Left colon (tissue), 2 donors: ENCODE data around the gene AP3D1. TPM values are rescaled to one million over a fixed set of nuclear protein-coding genes. Genes with fewer than 3 reads are reported as not detected.

ENCODE experiments used
- ATAC-seq: fragments of 200-7000 bp; cut with Tn5 transposase; one replicate; pipeline ENCODE4 v1.9.1; 2020; ENCODE audit warnings: mild to moderate bottlenecking, moderate library complexity
- DNase-seq, 2 donors: peaks; one replicate each; pipeline ENCODE4 v3.0.0-alpha.2; 2020
- intact Hi-C, 2 donors: fragments of 100-400 bp; cut with DNase I in 1 of 2; cut with micrococcal nuclease in 1 of 2; formaldehyde crosslinking; loops; one replicate each; pipeline versions ENCODE4 v1.11.2 to v1.14.0; 2022; cut with DNase I, micrococcal nuclease
- total RNA-seq, 2 donors: library from RNA; stranded (reverse); fragmentation: NEBNext Ultra II Directional; extraction: Animal tissue kit (Norgen Biotek cat#: 25700); gene quantifications; one replicate each; pipeline ENCODE4 v1.2.1, GENCODE V29; 2021
- donor health status: DM: no; HTN: no; CAD: no.
- donor health status: DM: yes; HTN: yes; CAD: no.

Gene AP3D1
- total RNA-seq, 2 donors from 2014 or later = 99.4 to 123 TPM

- intact Hi-C loops = no loop called here
- ATAC-seq = peak; percentile 30
- DNase-seq = peak; percentile 51 to 74
These were observed 34.9 kb upstream of the AP3D1 start for GRCh38 chr19:2186071-2186846.

GRCh38 chr19:2185734-2186070 lies 34.3 kb upstream of the AP3D1 start:
- DNase-seq = no peak
- no peak for ATAC-seq
- intact Hi-C loops = no loop called here

- intact Hi-C loops = no loop called here
- ATAC-seq = no peak
- no peak for DNase-seq
These were observed 33.1 kb upstream of the AP3D1 start for GRCh38 chr19:2184422-2184975.

DNA sequence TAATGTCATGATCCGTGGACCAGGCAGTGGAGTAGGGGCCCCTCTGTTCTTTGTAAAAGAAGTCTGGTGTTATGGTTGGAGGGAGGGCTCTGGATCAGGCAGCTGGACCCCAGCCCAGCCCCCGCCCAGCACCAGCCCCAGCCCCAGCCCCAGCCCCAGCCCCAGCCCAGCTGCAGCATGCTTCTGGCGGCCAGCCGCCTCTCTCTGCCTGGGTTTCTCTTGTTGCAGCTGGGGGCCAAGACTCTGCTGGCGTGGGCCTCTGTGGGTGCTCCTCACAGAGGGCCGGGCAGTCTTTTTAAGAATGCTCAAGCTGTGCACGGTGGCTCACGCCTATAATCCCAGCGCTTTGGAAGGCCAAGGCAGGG lies 30.2 kb upstream of the AP3D1 start:
- ATAC-seq (no peak), DNase-seq (no peak)
- intact Hi-C loops = no loop called here

- intact Hi-C loops = no loop called here
- ATAC-seq = no peak
- no peak for DNase-seq
These were observed 29.7 kb upstream of the AP3D1 start for GRCh38 chr19:2180881-2181632.

DNA sequence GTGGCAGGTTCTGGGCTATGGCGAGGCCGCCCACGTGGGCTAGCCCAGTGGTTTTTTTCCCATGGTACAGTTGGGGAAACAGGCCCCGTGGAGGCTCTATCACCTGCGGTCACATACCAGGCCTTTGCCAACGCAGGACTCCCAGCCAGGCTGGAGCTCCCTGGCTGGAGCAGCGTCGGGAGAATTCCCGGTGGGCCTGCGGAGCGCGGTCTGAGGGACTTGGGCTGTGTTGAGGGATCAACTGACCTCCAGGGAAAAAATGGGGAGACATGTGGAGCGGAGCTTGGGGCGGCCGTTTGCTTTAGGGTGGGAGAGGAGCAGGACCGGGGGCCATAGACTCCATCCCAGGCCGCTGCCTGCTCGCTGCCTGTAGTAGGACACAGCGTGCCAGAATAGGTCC lies 28.7 kb upstream of the AP3D1 start:
- intact Hi-C loops = no loop called here
- ATAC-seq (no peak), DNase-seq (no peak)

DNA sequence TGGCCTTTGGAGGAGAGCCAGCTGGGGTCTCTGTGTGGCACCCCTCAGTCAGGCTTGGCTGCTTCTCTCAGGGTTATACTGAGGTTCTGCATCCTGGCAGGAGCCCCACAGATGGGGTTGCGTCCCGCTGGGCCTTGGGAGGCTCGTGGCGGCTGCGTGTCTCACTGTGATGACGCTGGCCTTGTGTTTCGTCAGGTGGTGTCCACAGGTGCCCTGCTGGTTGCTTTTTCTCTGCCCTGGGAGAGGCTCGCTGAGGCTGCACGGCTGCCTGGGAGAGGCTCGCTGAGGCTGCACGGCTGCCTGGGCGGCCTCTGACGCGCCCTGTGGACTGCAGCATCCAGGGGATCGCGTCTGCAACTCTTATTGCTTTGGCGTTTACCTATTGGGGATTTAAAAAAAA lies 27.7 kb upstream of the AP3D1 start:
- ATAC-seq (no peak), DNase-seq (no peak)
- intact Hi-C loops = no loop called here

DNA sequence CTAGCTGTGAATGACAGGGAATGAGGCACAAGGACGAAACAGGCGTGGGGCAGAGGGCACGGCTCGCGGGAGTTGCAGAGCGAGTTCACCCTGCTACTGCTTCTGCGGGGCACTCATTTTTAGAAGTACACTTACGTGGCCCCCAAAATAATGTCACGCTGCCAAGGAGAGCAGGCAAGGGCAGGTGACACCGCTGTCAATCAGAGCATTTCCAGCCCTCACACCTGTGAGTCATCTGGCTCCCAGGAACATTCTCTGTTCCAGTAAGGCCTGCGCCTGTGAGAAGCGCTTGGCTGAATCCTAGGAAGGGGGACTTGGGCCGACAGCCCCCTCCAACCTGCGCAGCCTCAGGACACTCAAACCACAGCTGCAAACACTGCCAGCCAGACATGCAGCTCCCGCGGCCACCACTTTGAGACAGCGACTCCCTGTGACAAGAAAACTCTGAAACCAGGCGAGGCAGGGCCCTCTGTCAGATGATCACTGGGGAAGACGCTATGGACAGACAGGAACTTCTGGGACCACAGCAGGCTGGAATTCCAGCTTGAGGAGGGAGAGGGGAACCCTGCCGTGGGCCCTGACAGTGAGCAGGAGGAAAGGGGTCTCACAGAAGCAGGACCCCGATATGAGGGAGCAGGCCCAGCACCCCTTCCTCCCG lies 25.1 kb upstream of the AP3D1 start:
- intact Hi-C loops = no loop called here
- ATAC-seq (no peak), DNase-seq (no peak)

GRCh38 chr19:2175742-2176141 lies 24.4 kb upstream of the AP3D1 start:
- intact Hi-C loops = no loop called here
- no peak for ATAC-seq
- DNase-seq = no peak

DNA sequence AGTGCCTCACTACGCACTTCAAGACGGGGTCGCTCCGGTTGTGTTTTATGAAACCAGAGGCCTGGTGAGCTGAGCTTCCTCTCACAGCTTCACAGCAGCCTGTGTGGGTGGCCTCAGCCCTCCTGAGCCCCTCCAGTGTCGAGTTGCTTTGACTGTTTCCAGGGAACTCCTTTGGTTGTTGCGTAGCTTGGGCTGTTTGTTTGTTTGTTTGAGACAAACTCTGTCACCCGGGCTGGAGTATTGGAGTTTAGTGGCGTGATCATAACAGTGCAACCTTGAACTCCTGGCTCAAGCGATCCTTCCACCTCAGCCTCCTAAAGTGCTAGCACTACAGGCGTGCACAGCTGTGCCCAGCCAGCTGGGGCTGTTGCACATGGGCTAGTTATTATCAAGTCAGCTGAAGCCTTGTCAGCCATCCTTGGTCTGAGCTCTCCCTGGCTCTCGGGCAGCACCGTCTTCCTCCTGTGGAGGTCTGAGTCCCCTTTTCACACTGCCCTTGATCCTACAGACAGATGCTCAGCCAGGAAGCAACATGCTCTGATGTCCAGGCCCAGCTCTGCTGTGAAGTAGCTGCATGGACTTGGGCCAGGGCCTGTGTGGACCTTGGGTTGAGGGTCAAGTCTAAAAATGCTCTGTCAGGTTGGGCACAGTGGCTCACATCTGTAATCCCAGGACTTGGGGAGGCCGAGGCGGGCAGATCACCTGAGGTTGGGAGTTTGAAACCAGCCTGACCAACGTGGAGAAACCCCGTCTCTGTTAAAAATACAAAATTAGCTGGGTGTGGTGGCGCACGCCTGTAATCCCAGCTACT lies 22.6 kb upstream of the AP3D1 start:
- intact Hi-C loops = no loop called here
- ATAC-seq (no peak), DNase-seq (no peak)

DNA sequence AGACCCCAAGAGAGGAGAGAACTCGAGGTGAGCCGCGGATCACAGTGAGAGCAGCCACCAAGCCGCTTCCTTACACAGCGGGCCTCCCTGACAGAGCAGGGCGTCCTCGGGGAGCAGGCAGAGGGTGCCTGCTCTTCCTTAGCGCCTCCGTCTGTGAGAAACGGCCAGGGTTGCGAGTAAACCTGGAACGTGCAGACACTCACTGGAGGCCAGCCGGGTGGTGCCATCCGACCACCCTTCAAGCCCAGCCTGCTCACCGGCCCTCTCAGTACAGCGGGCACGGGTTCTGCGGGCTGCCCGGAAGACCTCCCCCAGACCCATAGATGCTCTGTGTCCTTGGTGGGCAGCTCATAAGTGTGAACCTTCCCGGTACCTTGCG lies 22.0 kb upstream of the AP3D1 start:
- ATAC-seq = no peak
- intact Hi-C loops = no loop called here

DNA sequence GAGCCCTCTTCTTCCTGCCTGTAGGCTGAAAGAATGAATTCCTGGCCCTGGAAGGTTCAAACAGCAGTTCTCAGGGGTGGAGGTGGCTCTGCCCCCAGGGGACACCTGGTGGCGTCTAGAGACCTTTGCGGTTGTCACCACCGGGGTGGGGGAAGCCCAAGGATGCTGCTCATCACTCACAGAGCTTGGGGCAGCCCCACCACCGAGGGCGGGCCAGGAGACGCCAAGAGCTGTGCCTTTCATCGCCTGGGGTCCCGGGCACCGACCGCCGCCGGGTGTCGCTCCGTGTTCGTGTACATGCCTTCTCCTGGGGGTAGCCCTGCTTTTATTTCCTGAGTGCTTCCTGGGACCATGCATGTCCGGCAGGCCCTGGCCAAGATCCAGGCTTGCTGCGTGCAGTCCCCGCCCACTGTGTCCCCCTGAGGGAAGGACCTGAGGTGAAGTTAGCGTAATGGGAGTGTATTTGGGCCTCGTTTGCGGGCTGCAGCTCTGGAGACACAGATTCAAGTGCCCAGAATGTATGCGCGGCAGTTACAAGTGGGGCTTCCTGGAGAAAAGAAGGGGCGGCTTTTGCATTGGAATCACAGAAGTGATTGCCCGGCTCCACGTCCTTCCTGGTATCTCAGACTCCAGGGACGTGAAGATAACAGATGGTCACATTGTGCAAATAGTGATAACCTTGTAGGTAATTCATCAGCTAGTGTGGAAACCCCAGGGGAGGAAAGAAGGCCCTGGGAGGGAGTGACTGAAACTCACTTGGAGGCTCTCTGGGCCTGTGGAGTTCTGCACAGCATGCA lies 20.2 kb upstream of the AP3D1 start:
- ATAC-seq (peak; percentile 10), DNase-seq (peak in 1 of 2 donors; percentile 53)
- intact Hi-C loops = no loop called here

More for the DNA sequence above, 22.0 kb upstream of the AP3D1 start:
- DNase-seq = no peak

- DNase-seq (no peak), ATAC-seq (no peak)
- intact Hi-C loops = no loop called here
These were observed 19.6 kb upstream of the AP3D1 start for GRCh38 chr19:2170987-2171348.

- intact Hi-C loops = no loop called here
- no peak for DNase-seq
These were observed 18.9 kb upstream of the AP3D1 start for GRCh38 chr19:2170219-2170618.

DNA sequence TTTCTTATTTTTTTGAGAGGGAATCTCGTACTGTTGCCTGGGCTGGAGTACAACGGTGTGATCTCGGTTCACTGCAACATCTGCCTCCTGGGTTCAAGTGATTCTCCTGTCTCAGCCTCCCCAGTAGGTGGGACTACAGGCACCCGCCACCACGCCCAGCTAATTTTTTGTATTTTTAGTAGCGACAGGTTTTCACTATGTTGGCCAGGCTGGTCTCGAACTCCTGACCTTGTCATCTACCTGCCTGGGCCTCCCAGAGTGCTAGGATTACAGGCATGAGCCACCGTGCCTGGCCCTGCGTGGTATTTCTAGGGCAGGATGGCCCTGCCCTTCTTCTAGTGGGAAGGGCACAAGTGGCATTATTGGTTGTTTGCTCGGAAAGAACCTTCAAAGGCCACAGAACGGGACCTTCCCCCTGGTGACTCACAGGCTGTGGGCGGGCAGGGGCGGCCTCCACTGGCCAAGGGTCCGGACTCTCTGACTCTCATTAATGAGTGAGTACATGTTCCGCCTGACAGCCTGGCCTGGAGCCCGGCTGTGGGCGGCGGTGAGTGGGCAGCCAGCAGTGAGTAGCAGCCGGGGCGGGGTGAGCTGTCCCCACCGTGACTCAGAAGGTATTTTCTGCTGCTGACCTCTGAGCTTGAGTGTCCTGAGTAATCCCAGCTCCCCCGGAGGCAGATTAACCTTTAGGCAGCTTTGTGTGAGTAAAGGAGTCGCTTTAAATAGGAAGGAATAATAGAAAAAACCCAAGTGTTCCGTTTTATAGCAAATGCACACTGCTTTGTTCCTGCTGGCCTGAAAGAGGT lies 17.5 kb upstream of the AP3D1 start:
- peak; percentile 81 for ATAC-seq
- intact Hi-C loops = no loop called here
- peak; percentile 91 to 97 for DNase-seq

More at GRCh38 chr19:2170219-2170618, 18.9 kb upstream of the AP3D1 start:
- no peak for ATAC-seq

DNA sequence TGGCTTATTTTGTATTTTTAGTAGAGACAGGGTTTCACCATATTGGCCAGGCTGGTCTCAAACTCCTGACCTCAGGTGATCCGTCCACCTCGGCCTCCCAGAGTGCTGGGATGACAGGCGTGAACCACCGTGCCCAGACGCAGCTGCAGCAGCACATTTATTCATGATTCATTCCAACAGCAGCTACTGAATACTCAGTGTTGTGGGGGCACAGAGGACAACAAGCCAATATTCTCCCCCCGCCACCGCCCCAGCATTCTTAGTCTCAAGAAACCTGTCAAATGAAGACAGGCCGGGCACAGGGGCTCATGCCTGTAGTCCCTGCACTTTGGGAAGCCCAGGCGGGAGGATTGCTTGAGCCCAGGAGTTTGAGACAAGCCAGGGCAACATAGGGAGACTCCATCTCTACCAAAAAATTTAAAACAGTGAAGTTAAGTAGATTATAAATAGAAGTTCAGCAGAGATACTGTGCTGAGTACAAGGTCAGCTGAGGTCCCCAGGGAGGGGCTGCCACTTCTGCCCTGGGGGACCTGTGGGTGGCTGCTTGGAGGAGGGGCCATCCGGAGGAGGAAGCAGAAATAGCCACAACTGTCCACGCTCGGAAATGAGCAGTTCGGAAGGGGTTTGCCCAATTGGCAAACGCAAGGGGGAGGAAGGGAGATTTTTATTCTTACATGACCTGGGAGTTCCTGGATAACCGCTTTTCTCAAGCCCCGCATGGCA lies 16.7 kb upstream of the AP3D1 start:
- DNase-seq (peak; percentile 61 to 72), ATAC-seq (no peak)
- intact Hi-C loops = no loop called here
